GM11168 (cell line): ENCODE data around the gene ELF3.
"Not testable (repeated sequence)": the region's sequence is repeated elsewhere in the genome, so short reads cannot be mapped to it uniquely, and the experiment has no call there.

Source experiments
- in situ Hi-C: fragments of 300-500 bp; cut with MboI; formaldehyde crosslinking; loops from one replicate; pipeline ENCODE4 v1.12.0; 2022; ENCODE audit warnings: low sequenced_read_pairs; ENCODE audit not compliant: unreplicated experiment

Gene ELF3

DNA sequence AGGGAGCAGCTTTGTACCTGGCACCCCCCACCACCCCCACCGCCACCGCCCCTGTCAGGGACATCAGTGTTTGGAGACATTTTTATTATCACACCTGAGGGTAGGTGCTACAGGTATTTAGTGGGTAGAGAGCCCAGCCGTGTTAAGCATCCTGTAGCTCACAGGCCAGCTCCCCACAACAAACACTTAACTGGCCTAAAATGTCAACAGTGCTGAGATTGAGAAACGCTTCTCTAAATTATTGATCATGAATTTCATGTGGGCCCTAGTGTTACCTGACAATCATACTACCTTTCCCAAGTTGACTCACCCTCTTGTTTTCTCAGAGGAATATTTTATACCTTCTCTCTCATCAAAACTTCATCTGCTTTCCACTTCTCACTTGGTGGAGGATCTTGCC, 21.4 kb downstream of the ELF3 start:
- in situ Hi-C loops, result no loop called here

DNA sequence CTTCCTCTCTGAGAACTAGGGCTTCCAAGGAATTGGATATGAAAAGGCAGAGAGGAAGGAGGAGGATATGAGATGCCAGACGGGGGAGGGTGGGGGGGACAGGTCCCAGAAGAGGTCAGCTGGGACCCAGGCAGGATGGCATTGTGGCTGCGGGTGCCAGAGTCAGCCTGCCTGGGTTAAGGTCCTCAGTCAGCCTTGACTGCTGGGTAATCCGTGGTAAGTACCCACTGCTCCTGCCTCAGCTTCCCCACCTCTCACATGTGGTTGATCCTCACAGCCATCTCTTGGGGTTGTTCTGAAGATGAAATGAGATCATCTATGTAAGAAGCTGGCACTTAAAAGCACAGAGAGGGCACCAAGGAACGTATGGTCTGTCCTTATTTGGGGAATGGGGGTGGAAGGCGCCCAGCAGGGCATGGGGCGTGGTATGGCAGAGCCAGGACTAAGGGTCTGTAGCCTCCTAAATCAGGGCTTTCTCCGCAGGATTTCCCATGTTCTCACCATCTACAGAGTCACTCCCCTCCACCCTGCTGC, 23.8 kb downstream of the ELF3 start:
- in situ Hi-C loops, result no loop called here

DNA sequence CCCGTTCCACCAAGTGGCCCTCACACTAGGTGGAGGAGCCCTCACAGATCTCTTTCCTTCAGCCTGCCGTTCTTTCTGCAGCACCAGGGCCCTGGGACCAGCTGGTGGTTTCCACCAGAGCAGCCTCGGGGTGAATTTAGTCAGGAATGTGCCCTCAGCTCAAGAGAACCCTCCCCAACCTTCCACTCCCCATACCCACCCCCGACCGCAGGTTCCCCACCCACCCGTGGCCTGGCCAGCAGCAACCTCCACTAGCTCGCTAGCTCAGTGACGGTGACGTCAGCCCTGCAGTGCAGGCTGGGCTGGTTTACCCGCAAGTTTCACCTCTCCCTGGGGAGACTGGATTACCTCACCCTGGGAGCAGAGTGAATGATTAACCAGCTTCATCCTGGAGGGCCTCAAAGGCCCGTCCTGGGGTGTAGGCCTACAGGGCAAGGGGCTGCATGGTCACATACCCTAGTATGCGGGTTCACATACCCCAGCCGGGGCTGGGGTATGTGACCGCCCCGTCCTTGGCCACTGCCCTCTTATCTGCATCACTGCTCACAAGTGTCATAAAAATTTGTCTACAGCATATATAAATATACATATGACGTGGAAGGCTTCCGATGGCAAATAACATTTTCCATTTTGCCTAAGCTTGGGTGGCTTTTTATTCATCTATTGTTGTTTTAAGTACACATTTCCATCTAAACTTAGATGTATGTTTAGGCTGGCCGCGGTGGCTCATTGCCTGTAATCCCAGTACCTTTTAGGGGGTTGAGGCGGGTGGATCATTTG, 24.5 kb downstream of the ELF3 start:
- in situ Hi-C loops, result no loop called here

DNA sequence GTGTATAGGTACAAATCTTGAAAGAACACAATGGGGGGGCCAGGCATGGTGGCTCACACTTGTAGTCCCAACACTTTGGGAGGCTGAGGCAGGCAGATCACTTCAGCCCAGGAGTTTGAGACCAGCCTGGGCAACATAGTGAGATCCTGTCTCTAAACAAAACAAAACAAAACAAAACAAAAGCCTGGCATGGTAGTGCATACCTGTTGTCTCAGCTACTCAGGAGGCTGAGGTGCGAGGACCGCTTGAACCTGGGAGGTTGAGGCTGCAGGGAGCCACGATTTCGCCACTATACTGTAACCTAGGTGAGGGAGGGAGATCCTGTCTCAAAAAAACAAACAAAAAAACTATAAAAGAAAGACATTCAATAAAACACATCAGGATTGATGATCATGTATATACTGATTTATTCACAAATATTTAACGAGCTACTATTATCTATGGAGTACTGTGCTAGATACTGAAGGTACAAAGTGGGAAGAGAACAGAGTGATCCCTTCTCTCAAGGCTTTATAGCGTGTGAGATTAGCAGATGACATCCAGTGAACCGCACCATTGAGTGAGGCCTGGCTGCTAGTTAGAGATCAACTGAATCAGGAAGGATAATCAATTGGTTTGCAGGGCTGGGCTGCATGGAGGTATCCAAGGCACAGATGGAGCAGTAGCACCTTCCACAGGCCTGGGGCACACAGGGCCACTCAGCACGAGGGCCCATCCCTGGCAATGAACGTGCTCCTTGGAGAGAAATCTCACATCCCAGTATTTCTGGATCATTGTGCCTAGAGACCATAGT, 26.4 kb downstream of the ELF3 start:
- in situ Hi-C loops, result no loop called here

DNA sequence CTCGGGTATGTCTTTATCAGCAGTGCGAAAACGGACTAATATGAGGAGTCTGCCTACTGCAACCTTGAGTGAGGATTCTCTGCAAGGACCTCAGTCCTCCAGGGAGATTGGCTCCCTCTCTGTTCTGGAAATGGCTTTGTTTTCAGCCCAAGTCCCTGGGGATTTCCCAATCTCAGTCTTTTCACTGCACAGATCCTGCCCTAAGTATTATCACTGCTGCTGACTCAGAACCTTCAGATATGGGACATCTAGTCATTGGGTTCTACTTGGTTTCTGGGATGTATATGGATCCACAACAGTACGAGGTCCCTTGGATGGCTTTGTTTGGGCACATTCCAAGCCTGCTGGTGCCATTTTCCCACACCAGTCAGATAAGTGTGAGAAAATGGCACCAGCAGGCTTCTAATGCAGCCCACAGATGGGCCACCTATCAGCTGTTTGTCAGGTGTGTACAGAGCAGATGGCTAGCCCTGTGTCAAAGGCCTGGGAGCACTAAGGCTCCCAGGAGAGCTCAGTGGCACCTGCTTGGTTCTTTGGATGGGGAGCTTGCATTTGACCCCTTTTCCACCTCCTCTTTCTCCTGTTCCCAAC, 27.4 kb downstream of the ELF3 start:
- in situ Hi-C loops, result no loop called here

DNA sequence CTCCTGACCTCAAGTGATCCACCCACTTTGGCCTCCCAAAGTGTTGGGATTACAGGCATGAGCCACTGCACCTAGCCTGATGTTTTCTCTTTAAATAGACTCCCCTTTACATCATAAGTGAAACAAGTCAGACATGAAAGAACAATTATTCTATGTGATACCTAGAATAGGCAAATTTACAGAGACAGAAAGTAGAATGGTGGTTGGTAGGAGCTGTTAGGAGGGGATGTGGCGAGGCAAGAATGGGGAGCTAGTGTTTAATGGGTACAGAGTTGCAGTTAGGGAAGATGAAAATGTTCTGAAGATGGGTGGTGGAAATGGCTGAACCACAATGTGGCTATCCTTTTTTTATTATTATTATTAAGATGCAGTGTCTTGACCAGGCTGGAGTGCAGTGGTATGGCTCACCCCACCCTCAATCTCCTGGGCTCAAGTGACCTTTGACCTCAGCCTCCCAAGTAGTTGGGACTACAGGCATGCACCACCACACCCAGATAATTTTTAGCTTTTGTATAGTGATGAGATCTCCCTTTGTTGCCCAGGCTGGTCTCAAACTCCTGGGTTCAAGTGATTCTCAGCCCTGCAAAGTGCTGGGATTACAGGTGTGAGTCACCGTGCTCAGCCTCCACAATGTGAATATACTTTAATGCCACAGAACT, 28.4 kb downstream of the ELF3 start:
- in situ Hi-C loops, result no loop called here

DNA sequence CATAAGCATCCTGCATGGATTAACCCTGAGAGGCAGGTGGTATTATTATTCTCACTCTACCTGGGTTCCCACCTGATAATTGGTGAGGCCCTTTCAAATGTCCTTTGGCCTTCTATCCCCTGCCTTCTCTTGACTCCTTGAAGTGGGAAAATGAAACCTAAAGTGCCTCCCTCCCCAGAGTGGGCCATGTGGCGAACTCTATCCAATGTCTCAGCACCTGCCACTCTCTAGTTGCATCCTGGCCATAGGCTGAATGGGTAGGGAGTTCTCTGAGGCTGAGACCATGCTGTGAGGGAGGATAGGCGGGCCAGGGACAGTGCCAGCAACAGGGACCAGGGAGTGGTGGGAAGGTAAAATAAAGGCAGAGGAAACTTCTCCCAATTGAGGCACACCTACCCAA, 35.3 kb downstream of the ELF3 start:
- in situ Hi-C loops, result no loop called here

DNA sequence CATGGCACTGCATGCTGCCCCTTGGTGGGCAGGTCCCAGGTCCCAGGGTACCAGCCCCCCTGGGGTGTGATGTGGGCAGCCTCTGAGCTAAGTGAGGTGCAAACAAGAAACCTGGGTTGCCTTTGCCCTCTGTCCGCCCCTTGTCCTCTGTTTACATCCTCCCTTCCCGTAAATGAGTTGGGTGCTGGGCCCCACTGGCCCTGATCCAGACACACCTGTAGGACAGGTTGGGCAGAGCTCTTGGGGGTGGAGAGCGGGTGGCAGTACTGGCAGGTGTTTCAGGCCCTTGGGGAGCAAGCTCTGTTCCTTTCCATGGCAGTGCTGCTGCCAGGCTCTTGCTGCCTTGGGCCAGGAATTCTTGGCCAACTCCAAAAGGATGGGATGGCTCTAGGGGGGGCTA, 35.8 kb downstream of the ELF3 start:
- in situ Hi-C loops, result no loop called here

DNA sequence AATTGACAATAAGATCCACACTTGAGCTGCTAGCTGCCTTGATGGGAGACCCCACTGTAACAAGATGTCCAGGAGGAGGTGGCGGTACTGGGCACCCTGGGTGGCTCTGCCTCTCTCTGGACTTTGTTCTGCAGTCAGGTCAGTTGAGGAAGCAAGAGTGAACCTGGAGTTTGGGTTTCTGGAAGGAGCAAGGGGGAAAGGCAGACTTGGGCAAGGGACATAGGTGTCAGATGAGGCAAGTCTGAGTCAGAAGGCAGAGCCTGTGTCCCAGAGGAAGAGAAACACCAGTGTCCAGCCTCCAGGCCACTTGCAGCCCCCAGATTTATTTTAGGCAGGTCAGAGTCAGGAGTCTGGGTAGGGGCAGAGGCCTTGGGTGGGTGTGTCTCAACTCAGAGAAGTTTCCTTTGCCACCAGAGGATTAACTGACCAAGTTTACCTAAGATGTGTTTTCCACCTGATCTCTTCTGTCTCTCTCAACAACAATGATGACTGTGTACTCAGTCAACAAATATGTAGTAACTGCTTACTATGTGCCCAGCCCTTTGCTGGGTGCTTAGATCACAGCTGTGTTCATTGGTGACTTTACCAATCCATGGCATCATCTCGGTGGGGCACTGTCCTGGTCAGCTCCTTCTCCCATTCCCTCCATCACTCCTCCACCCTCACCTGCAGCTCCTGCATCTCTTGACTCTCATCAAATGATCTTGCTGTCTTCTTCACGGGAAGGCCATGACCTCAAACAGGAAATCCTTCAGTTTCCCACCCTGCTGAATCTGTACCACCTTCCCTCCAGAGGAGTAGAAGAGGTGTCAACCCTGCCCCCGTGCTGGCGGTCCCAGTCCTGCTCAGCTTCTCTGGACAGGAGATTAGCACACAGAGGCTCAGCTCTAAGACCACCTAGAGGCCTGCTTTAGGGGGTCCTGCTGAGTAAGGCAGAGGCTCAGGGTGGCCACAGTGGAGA, 36.6 kb downstream of the ELF3 start:
- in situ Hi-C loops, result no loop called here

DNA sequence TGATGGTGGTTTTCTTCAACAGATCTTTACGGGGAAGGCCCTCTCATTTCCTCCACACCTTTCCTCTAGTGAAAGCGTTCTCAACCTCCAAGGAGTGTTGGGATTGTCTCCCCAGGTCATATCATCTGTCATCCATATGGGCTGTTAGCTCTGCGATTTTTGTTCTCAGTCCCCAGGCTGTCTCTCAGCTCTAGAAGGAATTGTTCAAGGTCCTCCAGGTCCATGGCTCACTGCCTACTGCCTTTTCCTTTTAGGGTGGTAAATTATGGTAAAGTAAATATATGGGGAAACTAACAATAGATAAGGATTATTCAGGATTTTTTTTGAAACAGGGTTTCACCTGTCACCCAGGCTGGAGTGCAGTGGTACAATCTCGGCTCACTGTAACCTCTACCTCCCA, 37.6 kb downstream of the ELF3 start:
- in situ Hi-C loops, result no loop called here

DNA sequence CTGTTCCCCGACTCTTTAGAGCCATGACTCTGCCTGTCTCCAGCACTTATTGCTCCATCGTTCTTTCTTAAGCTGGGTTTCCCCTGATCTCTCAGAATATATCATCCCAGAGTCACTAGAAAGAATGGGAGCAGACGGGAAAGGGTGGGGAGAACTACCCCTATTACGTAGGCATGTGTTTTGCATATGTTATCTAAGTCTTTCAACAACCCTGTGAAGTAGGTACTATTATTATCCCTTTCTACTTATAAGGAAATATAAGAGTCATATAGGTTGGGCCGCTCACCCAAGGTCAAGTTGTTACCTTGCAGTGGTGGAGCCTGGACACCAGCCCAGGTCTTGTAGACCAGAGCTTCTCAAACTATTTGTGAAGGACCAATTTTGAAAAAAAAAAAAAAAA, 38.7 kb downstream of the ELF3 start:
- in situ Hi-C loops, result no loop called here

DNA sequence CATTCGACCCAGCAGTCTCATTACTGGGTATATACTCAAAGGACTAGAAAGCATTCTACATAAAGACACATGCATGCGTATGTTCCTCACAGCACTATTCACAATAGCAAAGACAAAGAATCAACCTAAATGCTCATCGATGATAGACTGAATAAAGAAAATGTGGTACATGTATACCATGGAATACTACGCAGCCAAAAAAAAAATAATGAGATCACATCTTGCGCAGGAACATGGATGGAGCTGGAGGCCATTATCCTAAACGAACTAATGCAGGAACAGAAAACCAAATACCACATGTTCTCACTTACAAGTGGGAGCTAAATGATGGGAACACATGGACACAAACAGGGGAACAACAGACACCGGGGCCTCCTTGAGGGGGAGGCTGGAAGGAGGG, 43.7 kb downstream of the ELF3 start:
- in situ Hi-C loops, result no loop called here

DNA sequence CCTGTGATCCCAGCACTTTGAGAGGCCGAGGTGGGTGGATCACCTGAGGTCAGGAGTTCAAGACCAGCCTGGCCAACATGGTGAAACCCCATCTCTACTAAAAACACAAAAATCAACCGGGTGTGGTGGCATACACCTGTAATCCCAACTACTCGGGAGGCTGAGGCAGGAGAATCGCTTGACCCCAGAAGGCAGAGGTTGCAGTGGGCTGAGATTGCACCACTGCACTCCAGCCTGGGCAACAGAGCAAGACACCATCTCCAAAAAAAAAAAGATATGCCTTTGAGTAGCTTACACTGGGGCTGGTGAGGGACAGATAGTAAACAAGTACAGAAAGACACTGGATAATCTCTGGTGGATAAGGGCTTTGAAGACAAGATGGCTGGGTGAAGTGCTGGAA, 44.3 kb downstream of the ELF3 start:
- in situ Hi-C loops, result not testable (repeated sequence)

DNA sequence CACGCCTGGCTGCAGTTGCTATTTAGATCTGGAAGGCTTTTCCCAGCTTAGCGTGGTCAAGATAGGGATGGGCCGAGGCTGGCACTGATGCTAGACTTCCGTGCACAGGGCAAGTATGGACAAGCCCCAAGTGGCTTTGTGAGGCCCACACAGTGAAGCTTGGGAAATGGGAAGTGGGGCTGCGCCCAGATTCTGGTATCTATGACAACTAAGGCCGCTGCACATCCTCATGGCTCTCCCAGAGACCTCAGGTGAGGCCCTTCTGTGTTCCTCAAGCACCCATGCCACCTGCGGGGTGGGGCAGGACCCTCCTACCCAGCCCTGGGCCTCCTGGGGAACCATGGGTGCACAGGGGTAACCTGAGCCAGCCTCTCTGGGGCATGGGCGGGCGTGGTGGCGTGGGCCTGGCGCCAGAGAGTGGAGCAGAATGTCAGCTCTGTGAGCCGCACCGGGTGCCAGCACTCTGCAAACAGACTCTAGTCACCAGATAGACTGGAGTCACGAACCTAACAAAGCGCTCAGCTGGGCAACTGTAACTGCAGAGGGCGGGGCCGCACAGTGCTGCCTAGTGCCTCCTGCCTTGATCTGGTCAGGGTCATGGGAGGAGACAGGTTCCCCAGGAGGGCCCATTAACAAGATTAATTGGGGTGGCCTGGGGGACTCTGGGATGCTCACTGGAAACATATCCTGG, 46.4 kb downstream of the ELF3 start:
- in situ Hi-C loops, result no loop called here

DNA sequence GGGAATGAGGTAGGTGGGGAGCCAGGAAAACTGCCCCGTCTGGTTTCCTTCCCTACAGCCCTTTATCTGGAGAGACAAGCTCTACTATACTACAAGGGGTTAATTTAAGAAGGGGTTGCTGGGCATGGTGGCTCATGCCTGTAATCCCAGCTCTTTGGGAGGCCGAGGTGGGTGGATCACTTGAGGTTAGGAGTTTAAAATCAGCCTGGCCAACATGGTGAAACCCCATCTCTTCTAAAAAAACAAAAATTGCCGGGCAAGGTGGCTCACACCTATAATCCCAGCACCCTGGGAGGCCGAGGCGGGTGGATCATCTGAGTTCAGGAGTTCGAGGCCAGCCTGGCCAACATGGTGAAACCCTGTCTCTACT, 46.9 kb downstream of the ELF3 start:
- in situ Hi-C loops, result not testable (repeated sequence)

DNA sequence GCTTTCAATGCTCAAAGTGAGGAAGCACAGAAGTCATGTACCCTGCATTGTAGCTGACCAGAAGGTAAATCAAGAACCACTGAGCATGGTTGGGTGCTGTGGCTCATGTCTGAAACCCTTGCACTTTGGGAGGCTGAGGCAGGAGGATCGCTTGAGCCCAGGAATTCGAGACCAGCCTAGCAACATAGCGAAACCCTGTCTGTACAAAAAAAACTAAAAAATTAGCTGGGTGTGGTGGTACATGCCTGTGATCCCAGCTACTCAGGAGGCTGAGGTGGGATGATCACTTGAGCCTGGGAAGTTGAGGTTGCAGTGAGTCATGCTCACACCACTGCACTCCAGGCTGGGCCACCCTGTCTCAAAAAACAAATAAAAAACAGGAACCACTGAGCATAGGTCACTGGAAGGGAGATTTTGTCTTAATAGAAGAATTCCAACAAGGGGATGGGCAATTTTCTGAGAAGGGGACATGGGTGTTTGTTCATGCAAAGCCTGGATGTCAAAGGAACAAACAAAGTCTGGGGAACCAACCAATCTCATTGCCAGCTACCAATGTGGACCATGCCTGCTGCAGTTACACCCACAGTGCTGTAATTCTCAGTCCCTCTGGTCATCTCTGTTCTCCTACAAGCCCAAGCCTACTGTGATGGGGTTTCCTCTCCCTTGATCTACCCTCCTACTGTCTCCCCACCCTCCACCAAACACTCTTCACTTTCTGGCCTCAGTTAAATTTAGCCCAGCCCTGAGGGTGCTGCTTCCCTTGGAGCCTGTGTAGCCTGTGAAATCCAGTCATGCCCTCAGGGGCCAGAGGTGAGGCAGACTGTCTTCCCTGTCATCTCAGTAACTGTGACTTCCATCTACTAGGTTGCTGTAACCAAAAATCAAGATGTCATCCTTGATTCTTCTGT, 47.9 kb downstream of the ELF3 start:
- in situ Hi-C loops, result no loop called here

DNA sequence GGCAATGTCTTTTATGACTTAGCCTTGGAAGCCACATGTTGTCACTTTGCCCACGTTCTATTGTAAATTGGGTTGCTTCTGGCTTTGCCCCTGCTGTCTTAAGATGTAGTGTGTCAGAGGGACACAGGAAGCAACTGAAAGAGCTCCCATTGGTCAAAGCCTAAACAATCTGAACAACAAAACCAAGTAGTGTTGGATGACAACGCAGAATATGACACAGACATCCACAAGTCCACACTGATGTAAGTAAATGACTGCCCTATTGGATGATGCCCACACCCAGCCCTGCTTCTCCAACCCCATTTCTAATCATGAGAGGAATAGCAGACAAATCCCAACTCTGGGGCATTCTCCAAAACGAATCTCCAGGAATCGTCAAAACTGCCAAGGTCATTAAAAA, 50.7 kb downstream of the ELF3 start:
- in situ Hi-C loops, result no loop called here

DNA sequence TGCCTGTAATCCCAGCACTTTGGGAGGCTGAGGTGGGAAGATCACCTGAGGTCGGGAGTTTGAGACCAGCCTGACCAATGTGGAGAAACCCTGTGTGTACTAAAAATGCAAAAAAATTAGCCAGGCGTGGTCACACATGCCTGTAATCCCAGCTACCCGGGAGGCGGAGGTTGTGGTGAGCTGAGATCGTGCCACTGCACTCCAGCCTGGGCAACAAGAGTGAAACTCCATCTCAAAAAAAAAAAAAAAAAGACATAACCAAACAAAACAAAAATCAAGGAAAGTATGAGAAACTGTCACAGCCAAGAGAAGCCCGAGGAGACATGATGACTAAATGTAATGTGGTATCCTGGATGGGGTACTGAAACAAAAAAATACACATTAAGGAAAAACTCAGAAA, 51.4 kb downstream of the ELF3 start:
- in situ Hi-C loops, result not testable (repeated sequence)
